ENCODE data around the gene RAB11FIP4.

DNA sequence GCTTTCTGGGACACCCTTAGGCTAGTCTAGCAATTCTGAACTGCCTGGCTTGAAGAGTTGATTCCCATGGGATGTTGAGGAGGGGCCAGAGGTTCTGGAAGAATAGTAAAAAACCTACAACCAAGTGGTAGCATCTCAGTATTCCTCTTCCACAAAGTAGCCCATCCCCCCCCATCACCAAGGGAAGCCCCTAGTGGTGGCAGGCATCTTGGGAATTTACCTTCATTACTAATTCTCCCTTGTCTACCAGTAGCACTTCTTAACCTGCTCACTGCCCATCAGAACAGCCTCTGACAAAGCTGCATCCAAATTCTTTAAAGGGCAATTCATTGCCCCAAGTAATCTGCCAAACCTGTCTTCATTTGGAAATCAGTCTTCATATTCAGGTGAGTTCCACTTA is 12.8 kb upstream of the RAB11FIP4 start:
- TF ChIP-seq, protein P1, sequence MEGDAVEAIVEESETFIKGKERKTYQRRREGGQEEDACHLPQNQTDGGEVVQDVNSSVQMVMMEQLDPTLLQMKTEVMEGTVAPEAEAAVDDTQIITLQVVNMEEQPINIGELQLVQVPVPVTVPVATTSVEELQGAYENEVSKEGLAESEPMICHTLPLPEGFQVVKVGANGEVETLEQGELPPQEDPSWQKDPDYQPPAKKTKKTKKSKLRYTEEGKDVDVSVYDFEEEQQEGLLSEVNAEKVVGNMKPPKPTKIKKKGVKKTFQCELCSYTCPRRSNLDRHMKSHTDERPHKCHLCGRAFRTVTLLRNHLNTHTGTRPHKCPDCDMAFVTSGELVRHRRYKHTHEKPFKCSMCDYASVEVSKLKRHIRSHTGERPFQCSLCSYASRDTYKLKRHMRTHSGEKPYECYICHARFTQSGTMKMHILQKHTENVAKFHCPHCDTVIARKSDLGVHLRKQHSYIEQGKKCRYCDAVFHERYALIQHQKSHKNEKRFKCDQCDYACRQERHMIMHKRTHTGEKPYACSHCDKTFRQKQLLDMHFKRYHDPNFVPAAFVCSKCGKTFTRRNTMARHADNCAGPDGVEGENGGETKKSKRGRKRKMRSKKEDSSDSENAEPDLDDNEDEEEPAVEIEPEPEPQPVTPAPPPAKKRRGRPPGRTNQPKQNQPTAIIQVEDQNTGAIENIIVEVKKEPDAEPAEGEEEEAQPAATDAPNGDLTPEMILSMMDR (IDR thresholded peaks at IDR 0.05; ENCODE audit: borderline replicate concordance, extremely low read depth, low read length, poor library complexity, severe bottlenecking), result peak; percentile 27
- TF ChIP-seq EZH2 (IDR thresholded peaks at IDR 0.05; ENCODE audit: borderline replicate concordance, low read depth, low read length, severe bottlenecking), result no peak
